ENCODE measurements around the gene RIMKLB. TPM values are rescaled to one million over a fixed set of nuclear protein-coding genes. Genes with fewer than 3 reads are reported as not detected.
"Not testable (repeated sequence)": the region's sequence is repeated elsewhere in the genome, so short reads cannot be mapped to it uniquely, and the experiment has no call there.

The RIMKLB gene
- total RNA-seq, 2 experiments from 2014 or later: 1.1 to 2.1 TPM

GRCh38 chr12:8819666-8819980, 121.8 kb downstream of the RIMKLB start:
- no peak for ATAC-seq
- H3K27ac Mint-ChIP-seq: no peak overlapping the region
- no peaks in the 10 kb centered on the region for H3K9me3 Mint-ChIP-seq (ENCODE audit: low read depth)
- no peaks in the 10 kb centered on the region for H3K36me3 Mint-ChIP-seq
- CTCF ChIA-PET: interaction anchor here (1.5 kb wide), 1 partner anchor 162 kb away, joined by 5 read pairs; no protein-coding TSS in a partner anchor
- no peak for DNase-seq
- no peaks in the 10 kb centered on the region for H3K4me1 Mint-ChIP-seq
- H3K4me3 Mint-ChIP-seq: no peak overlapping the region
- H3K27me3 Mint-ChIP-seq: peaks cover under 1% of the 10 kb centered on the region

- H3K27me3 Mint-ChIP-seq: peaks cover 10% of the 10 kb centered on the region
- H3K4me3 Mint-ChIP-seq; H3K27ac Mint-ChIP-seq; CTCF ChIA-PET; H3K9me3 Mint-ChIP-seq (ENCODE audit: low read depth); H3K36me3 Mint-ChIP-seq; ATAC-seq; DNase-seq; H3K4me1 Mint-ChIP-seq: not testable (repeated sequence)
These were observed 123.1 kb downstream of the RIMKLB start for GRCh38 chr12:8820676-8821407.

GRCh38 chr12:8821591-8821990, 123.8 kb downstream of the RIMKLB start:
- peaks cover 12% of the 10 kb centered on the region for H3K27me3 Mint-ChIP-seq
- no peak overlapping the region for H3K27ac Mint-ChIP-seq
- no peaks in the 10 kb centered on the region for H3K9me3 Mint-ChIP-seq (ENCODE audit: low read depth)
- no peaks in the 10 kb centered on the region for H3K4me1 Mint-ChIP-seq
- H3K4me3 Mint-ChIP-seq: no peak overlapping the region
- DNase-seq: no peak
- ATAC-seq: no peak
- H3K36me3 Mint-ChIP-seq: no peaks in the 10 kb centered on the region
- CTCF ChIA-PET: no interaction called here

DNA sequence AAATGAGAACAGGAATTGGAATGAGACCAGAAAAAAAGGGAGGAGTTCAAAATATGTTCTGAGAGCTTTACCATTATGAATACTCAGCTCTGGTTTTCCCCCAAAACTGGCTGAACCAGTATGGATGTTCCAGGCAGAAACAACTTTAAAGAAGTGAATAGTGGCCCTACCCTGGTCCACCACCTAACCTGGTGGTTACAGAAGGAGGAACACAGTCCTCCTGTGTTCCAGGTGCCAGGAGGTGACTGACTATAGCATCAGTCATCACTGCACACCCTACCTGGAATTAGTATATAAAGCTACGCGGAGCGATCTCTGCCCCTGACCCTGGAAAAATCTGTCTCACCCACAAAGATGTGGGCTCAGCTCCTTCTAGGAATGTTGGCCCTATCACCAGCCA, 124.5 kb downstream of the RIMKLB start, which contains the start of gene A2ML1:
Gene A2ML1 (plus strand): TSS at position 324 of the 400 bp plus-strand sequence. CDS start 31 bp downstream, at position 355.
- Mint-ChIP-seq H3K4me1 (no peaks in the 10 kb centered on the region), H3K27ac (no peak within 1 kb of the TSS), H3K27me3 (peaks cover 13% of the 10 kb centered on the region), H3K36me3 (no peaks in the 10 kb centered on the region), H3K4me3 (no peak within 1 kb of the TSS), H3K9me3 (ENCODE audit: low read depth) (no peaks in the 10 kb centered on the region)
- DNase-seq (no peak), ATAC-seq (no peak)
- CTCF ChIA-PET: no interaction called here

DNA sequence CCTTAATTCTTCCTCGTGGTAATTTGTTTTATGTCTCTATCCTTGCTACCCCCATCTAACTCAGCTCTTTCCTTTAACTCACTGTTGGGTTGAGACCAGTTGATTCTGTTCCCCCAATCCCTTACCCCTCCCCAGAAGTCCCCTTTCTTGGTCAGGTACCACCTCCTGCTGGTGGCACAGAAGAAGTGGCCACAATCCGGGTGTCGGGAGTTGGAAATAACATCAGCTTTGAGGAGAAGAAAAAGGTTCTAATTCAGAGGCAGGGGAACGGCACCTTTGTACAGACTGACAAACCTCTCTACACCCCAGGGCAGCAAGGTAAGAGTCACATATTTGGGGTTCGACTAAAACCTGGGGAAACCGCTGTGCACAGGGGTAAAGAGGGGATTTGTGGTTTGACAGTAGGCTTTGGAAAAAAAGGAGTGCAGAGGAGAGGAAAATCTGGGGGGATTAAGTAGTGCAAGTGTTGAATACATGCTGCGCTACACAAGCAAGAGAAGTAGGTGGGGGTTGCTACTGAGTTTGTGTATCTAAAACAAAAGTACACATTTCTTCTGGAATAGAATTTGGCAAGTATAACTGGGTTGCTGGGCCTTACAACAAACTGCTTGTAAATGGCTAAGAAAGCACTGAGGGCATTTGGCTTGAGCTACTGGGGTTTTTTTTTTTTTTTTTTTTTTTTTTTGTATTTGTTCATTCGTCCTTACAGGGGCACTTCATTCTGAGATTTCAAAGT, 125.9 kb downstream of the RIMKLB start:
- CTCF ChIA-PET: no interaction called here

DNA sequence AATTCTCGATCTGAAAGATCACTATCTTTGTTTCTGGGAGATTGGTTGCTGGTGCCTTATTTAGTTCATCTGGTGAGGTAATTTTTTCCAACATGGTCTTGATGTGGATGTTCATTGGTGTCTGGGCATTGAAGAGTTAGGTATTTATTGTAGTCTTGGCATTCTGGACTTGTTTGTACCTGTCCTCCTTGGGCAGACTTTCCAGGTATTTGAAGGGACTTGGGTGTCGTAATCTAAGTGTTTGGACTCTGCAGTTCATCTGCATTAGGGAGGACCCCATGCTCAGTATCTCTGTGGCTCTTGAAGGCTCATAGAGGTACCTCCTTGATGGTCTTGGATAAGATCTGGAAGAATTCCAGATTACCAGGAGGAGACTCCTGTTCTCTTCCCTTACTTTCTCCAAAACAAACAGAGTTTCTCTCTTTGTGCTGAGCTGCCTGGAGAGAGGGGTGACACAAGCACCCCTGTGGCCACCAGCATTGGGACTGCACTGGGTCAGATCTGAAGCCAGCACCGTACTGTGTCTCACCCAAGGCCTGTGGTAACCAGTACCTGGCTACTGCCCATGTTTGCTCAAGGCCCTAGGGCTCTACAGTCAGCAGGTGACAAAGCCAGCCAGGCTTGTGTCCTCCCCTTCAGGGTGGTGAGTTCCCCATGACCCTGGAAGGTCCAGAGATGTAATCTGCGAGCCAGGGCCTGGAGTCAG, 129.9 kb downstream of the RIMKLB start:
- CTCF ChIA-PET: no interaction called here
- no peaks in the 10 kb centered on the region for H3K36me3 Mint-ChIP-seq
- H3K27ac Mint-ChIP-seq: no peak overlapping the region
- H3K4me1 Mint-ChIP-seq: no peaks in the 10 kb centered on the region
- ATAC-seq (no peak), DNase-seq (no peak)
- peaks cover 16% of the 10 kb centered on the region for H3K27me3 Mint-ChIP-seq
- no peaks in the 10 kb centered on the region for H3K9me3 Mint-ChIP-seq (ENCODE audit: low read depth)
- no peak overlapping the region for H3K4me3 Mint-ChIP-seq

More for the DNA sequence above, 125.9 kb downstream of the RIMKLB start:
- Mint-ChIP-seq H3K4me1 (no peaks in the 10 kb centered on the region), H3K27me3 (peaks cover 16% of the 10 kb centered on the region), H3K9me3 (ENCODE audit: low read depth) (no peaks in the 10 kb centered on the region), H3K4me3 (no peak overlapping the region), H3K27ac (no peak overlapping the region), H3K36me3 (no peaks in the 10 kb centered on the region)
- DNase-seq (no peak), ATAC-seq (no peak)

DNA sequence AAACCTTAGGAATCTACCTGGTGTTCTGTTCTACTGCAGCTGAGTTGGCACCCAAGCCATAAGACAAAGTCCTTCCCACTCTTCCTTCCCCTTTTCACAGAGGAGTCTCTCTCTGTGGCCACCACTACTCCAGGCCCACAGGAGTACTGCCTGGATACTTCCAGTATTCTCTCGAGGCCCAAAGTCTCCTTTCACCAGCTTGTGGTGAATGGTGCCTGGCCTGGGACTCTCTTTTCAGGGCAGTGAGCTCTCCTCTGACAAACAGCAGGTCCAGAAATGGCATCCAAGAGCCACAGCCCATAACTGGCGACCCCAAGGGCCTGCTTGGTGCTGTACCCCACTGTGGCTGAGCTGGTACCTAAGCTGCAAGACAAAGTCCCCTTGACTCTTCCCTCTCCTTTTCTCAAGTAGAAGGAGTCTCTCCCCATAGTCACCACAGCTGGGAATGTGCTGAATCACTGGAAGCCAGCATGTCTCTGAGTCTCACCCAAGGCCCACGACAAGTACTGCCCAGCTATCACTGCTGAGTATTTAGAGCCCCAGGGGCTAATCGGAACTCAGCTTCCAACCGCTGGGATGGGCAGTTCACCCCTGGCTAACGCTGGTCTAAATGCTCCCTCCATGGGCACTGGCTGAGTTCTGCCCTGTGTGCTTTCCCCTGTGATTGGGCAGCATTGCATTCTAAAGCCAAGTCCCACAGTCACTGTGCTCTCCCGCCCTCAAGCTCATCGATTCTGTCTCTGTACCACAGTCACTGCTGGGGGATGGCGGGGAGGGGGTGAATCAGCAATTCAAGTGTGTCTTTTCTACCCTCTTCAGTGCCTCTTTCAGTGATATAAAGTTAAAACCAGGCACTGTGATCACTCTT, 130.7 kb downstream of the RIMKLB start:
- Mint-ChIP-seq H3K36me3 (no peaks in the 10 kb centered on the region), H3K27me3 (peaks cover 18% of the 10 kb centered on the region), H3K9me3 (ENCODE audit: low read depth) (no peaks in the 10 kb centered on the region), H3K27ac (no peak overlapping the region), H3K4me1 (no peaks in the 10 kb centered on the region), H3K4me3 (no peak overlapping the region)
- no peak for DNase-seq
- ATAC-seq: no peak
- CTCF ChIA-PET: no interaction called here

DNA sequence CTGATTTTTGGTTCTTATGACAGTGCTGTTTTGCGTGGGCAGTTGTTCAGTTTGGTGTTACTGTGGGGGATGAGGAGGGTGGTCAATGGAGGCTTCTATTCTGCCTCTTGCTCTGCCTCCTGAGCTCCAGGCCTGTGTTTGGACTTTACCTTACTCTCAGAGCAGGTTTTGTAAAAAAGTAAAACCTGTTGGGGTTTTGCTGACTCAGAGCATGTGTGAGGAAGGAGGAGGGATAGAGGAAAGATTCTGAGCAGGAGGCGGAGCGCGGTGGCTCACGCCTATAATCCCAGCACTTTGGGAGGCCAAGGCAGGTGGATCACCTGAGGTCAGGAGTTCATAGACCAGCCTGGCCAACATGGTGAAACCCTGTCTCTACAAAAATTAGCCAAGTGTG, 131.3 kb downstream of the RIMKLB start:
- DNase-seq (no peak), ATAC-seq (no peak)
- no peaks in the 10 kb centered on the region for H3K4me1 Mint-ChIP-seq
- H3K4me3 Mint-ChIP-seq: no peak overlapping the region
- no peaks in the 10 kb centered on the region for H3K36me3 Mint-ChIP-seq
- CTCF ChIA-PET: no interaction called here
- no peak overlapping the region for H3K27ac Mint-ChIP-seq
- H3K9me3 Mint-ChIP-seq (ENCODE audit: low read depth): no peaks in the 10 kb centered on the region
- peaks cover 21% of the 10 kb centered on the region for H3K27me3 Mint-ChIP-seq

GRCh38 chr12:8829621-8830020, 131.8 kb downstream of the RIMKLB start:
- H3K27ac Mint-ChIP-seq: no peak overlapping the region
- peaks cover 22% of the 10 kb centered on the region for H3K27me3 Mint-ChIP-seq
- H3K4me3 Mint-ChIP-seq: no peak overlapping the region
- no peaks in the 10 kb centered on the region for H3K4me1 Mint-ChIP-seq
- H3K9me3 Mint-ChIP-seq (ENCODE audit: low read depth): no peaks in the 10 kb centered on the region
- H3K36me3 Mint-ChIP-seq: no peaks in the 10 kb centered on the region
- CTCF ChIA-PET: no interaction called here
- ATAC-seq (no peak), DNase-seq (no peak)

GRCh38 chr12:8831116-8831515, 133.3 kb downstream of the RIMKLB start:
- no peaks in the 10 kb centered on the region for H3K9me3 Mint-ChIP-seq (ENCODE audit: low read depth)
- H3K27ac Mint-ChIP-seq: no peak overlapping the region
- peaks cover 20% of the 10 kb centered on the region for H3K27me3 Mint-ChIP-seq
- DNase-seq (no peak), ATAC-seq (no peak)
- H3K4me3 Mint-ChIP-seq: no peak overlapping the region
- H3K36me3 Mint-ChIP-seq: no peaks in the 10 kb centered on the region
- CTCF ChIA-PET: interaction anchor here (0.9 to 1.3 kb wide), 2 partner anchors 59 to 174 kb away, joined by 3 to 4 read pairs; no protein-coding TSS in a partner anchor
- no peaks in the 10 kb centered on the region for H3K4me1 Mint-ChIP-seq

GRCh38 chr12:8832500-8832899, 134.7 kb downstream of the RIMKLB start:
- ATAC-seq (no peak), DNase-seq (no peak)
- Mint-ChIP-seq H3K9me3 (ENCODE audit: low read depth) (no peaks in the 10 kb centered on the region), H3K27ac (no peak overlapping the region), H3K4me1 (no peaks in the 10 kb centered on the region), H3K27me3 (peaks cover 18% of the 10 kb centered on the region), H3K4me3 (no peak overlapping the region), H3K36me3 (no peaks in the 10 kb centered on the region)
- CTCF ChIA-PET: no interaction called here
